ENCODE results near the gene CD82. TPM values are rescaled to one million over a fixed set of nuclear protein-coding genes. Genes with fewer than 3 reads are reported as not detected.

The CD82 gene
- total and polyA plus RNA-seq, 2 of the 8 experiments (the other 6 are each of a cell fraction or from before 2014, with no cell fraction given) = 7.9 to 10.3 TPM

DNA sequence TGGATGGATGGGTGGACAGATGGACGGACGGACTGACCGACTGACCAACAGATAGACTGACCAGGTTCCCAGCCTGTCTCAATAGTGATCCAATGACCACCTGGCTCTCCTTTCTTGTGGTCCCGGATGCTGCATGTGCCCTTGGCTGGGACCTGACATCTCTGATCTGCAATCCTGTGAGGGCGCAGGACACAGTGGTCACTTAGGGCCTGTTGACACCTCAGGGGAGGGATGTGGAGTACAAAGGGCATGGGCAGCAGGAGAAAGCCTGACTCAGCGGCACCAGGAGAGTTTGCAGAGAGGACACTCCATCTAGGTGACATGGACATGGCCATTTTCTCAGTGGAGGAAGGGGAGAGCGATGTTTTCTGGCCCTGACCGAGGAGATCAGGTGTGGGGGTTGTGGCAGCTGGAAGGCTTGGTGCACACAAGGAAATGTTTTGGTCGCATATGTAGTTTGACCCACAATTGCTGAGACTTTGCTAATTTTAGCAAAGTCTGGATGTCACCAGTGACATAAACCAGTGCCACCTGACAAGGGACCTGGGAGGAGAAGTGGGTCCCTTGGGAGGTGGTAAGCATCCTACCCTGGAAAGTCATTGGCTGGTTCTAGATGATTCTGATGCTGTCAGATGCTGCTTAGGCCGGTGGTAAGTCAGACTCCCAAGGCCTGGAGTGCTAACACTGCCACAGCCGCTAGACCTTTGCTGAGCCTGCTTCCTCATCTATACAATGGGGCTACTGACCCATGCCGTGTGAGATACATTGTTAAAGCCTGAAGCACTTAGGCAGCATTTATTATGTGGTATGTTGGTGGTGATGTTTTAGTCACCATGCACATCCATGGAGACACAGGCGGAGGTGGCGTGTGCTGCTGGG lies 50.7 kb downstream of the CD82 start (continued):
- TF ChIP-seq, protein P1, sequence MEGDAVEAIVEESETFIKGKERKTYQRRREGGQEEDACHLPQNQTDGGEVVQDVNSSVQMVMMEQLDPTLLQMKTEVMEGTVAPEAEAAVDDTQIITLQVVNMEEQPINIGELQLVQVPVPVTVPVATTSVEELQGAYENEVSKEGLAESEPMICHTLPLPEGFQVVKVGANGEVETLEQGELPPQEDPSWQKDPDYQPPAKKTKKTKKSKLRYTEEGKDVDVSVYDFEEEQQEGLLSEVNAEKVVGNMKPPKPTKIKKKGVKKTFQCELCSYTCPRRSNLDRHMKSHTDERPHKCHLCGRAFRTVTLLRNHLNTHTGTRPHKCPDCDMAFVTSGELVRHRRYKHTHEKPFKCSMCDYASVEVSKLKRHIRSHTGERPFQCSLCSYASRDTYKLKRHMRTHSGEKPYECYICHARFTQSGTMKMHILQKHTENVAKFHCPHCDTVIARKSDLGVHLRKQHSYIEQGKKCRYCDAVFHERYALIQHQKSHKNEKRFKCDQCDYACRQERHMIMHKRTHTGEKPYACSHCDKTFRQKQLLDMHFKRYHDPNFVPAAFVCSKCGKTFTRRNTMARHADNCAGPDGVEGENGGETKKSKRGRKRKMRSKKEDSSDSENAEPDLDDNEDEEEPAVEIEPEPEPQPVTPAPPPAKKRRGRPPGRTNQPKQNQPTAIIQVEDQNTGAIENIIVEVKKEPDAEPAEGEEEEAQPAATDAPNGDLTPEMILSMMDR (IDR thresholded peaks at IDR 0.05; ENCODE audit: control extremely low read depth in 1 of 3, insufficient read depth in 1 of 3, low read depth in 1 of 3, low read length in 3 of 3) = no peak
- no peak for TF ChIP-seq TEAD4 (IDR thresholded peaks at IDR 0.05; ENCODE audit: low read depth, low read length)
- TF ChIP-seq GTF2F1 (IDR thresholded peaks at IDR 0.05; ENCODE audit: borderline replicate concordance, low read depth, low read length) = no peak
- no peak for TF ChIP-seq ATF2 (IDR thresholded peaks at IDR 0.05; ENCODE audit: low read length)
- TF ChIP-seq SRF (IDR thresholded peaks at IDR 0.05; ENCODE audit: low read depth, low read length) = no peak
- no peak for TF ChIP-seq TAF1 (IDR thresholded peaks at IDR 0.05; ENCODE audit: low read depth, low read length)
- TF ChIP-seq E2F6 (IDR thresholded peaks at IDR 0.05) = no peak
- TF ChIP-seq SAP30 (IDR thresholded peaks at IDR 0.05; ENCODE audit: insufficient read depth, insufficient replicate concordance, low read length) = no peak
